GM18508 (cell line): ENCODE measurements around the gene RHBDL2.
"Not testable (repeated sequence)": the region's sequence is repeated elsewhere in the genome, so short reads cannot be mapped to it uniquely, and the experiment has no call there.

Source experiments
- ATAC-seq: cut with Tn5 transposase; IDR thresholded peaks from one replicate; pipeline ENCODE4 v1.9.1; 2021; ENCODE audit warnings: moderate number of reproducible peaks; ENCODE audit not compliant: insufficient read depth, unreplicated experiment

RHBDL2 gene

DNA sequence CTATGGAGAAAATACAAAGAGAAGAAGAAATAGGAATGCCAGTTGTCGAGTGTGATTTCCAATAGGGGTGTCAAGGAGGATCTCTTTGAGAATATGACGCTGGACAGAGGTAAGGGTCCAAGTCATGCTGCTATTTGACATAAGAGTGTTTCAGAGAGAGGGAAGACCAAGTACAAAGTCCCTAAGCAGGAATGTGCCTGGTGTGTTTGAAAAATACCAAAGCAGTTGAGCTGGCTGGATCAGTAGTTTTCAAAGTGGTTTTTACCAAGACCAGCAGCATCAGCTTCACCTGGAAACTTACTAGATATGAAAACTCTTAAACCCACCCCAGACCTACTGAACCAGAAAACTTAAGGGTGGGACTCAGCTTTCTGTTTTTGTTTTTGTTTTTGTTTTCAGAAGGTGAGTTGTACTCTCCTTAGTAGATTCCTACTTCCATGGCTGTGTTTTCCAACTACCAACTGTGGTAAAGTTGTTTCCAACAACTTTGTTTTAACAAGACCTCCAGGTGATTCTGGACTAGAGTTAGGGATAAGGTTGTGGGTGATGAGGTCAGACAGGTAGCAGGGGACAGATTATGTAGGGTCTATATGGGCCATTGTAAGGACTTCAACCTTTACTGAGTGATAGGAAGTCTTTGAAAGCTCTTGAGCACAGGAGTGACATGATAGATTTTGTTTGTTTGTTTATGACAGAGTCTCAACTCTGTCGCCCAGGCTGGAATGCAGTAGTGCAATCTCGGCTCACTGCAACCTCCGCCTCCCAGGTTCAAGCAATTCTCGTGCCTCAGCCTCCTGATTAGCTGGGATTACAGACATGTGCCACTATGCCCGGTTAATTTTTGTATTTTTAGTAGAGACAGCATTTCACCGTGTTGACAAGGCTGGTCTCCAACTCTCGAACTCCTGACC is 53.0 kb downstream of the RHBDL2 start:
- no peak for ATAC-seq

DNA sequence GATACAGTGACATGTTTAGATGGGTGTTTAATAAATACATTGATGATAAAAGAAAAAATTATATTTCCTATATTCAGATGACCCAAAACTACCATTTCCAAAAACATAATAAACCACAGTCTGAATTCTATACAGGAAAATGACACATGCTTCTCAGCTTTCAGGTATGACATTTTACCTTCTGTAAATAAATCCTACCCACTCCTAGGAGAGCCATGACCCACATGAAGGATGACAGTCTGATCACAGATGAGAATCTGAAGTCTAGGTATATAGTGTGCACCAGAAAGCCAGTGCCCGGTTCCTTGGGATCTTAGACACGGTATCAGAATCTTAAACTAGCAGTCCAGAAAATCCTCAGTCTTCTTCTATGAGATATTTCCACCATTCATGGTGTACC is 56.5 kb downstream of the RHBDL2 start:
- no peak for ATAC-seq

DNA sequence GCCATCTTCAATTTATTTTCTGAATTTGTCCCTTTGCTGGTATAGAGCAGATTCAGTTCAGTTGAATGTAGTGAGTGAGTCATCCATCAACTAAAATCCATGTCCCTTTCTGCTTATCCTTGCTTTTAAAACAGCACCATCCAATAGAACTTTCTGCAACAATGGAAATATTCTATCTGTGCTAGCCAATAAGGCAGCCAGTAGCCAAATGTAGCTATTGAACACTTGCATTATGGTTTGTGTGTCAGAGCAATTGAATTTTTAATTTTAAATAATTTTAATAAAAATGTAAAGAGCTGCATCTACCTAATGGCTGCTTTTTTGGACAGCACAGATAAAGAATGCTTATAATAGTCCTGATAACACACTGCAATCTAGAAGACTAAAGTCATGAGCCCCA is 60.1 kb downstream of the RHBDL2 start, which contains the start of gene GJA9:
Gene GJA9 (minus strand): TSS at position 101 of the 400 bp plus-strand sequence. CDS start 5,489 bp downstream, outside the sequence.
- no peak for ATAC-seq

DNA sequence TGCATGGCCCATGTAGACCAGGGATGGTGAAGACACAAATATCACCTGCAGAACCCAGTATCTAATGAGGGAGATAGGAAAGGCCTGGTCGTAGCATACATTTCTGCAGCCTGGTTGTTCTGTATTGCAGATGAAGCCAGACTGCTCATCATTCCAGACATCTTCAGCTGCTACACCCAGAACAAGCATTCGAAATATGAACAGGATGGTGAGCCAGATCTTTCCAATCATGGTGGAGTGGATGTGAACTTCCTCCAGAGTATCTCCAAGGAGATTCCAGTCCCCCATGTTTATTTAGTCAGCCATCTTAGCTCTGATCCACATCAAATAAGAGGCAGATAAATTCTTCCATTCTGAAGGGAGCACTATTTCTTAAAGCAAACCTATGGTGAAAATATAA is 65.8 kb downstream of the RHBDL2 start:
- no peak for ATAC-seq

DNA sequence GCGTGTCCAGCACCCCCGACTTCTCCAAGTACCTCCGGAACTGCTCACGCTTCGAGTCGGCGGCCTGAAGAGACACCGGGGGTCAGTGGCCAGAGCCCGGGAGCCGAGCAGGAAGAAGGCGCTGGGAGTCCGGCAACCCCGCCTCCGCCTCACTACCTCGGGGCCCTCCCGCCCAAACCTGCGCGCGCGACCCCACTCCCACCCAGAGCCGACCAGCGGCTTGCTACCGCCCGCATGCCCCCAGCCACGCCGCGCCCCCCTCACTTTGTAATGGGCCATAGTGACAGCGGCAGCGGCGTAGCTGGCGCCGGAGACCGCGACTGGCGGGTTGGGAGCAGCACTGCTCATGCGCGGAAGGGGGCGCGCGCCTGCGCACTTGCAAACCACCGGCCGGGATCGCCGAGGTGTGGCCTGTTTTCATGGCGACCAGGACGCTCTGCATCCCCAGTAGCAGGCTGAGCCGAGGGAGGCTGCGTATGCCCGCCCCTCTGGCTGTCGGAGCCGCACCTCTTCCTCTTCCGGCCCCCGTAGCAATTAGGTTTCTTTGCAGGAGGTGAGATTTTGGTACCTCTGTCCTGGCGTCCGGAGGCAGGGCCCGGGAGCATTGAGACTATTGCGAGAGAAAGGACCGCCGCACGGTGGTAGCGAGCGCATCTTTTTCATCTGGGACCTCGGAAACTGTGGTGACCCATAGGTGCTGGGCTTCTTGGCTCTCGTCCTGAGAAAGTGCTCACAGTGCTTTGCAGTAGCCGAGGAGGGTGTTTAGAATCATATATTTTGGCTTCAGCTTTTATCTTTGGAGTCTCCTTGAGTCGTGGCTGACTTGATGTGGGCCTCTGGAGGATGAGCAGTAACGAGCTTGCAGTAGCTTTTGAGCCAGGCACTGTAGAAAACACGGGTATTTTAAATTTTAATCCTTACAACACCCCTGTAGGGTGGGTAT is 68.3 kb downstream of the RHBDL2 start, which contains the start of gene MYCBP:
Gene MYCBP (minus strand): TSS at position 322 of the 943 bp plus-strand sequence. CDS start 43 bp downstream, at position 279.
- peak; percentile 72 for ATAC-seq

DNA sequence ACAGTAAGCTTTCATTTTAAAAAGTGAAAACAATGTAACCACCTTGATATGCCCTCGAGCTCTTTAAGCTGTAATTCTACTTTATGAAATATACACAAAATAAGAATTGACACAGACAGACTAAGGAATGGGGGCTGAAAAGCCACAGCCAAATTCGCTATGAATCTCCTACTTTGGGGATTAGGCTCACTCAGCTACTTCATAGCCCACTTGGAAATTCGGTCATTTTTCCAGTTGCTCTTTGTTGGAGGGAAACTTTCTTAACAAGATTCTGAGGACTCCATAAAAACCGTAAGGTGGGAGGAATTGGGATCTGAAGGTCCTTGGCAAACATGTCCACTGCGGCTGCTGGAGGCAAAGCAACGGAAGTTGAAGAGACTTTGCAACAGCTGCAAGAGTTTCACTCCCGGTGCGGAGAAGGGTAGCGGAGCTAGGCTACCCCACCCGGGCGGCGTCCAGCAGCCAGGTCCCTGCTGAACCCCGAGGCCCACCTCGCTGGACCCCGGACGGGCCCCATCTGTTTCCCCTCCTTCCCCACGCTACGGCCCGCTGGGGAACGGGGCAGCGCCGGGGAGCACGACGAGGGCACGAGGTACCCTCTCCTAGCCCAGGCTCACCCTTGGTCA is 69.1 kb downstream of the RHBDL2 start:
- peak; percentile 5 for ATAC-seq

DNA sequence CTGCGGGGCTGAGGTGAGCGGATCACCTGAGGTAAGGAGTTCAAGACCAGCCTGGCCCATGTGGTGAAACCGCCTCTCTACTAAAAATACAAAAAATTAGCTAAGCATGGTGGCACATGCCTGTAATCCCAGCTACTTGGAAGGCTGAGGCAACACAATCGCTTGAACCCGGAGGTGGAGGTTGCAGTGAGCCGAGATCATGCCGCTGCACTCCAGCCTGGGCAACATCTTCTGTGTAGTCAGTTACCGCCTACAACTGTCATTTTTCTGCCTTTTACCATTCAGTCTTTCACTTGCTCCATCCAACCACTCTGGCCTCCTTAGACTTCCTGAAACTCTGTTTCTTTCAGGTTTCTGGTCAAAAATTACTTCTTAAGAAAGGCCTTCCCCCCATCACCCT is 70.6 kb downstream of the RHBDL2 start:
- ATAC-seq: no peak

DNA sequence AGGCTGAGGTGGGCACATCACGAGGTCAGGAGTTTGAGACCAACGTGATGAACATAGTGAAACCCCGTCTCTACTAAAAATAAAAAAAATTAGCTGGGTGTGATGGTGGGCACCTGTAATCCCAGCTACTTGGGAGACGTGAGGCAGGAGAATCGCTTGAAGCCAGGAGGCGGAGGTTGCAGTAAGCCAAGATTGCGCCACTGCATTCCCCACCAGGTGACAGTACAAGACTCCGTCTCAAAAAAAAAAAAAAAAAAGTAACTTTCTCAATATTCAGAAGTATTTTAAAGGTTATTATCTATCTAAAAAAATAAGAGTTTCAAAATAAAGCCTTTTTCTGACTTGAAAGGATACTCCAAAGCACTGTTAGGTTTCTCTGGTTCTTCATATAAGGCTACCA is 74.4 kb downstream of the RHBDL2 start:
- no peak for ATAC-seq

DNA sequence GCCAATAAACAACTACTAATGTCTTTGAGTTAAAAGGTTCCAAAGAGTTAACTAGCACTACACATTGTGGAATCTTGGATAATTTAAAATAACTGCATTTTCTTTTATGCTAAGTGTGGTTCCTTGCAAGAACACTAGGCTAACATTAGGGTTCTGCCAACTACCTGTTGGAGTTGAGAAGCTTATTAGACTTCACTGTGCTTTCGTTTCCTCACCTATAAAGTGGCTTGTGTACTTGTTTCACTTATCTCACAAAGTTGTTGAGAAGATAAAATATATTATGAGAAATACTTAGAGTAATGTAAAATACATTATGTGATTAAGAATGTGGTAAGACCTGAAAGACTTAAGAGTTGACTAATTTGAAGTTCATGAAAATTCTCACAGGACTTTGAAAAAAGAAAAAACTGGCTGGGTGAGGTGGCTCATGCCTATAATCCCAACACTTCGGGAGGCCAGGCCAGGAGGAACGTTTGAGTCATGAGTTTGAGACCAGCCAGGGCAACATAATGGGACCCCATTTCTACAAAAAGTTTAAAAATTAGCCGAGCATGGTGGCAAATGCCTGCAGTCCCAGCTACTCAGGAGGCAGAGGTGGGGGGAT is 76.4 kb downstream of the RHBDL2 start:
- ATAC-seq: no peak

DNA sequence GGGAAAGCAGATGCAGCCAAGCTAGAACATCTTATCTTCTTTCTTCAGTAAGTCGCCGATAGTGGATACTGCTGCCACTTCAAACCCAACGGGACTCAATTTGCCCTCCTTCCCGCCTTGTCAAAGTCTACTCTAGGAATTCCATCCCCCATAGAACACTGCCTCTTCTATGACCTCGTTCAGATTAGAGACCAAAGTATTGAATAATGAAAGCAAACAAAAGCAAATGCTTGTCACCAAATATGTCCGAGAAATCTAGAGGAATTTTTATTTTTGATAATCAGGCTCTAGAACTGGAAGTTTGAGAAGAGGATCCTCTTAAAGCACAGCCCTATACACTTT is 81.2 kb downstream of the RHBDL2 start:
- no peak for ATAC-seq

DNA sequence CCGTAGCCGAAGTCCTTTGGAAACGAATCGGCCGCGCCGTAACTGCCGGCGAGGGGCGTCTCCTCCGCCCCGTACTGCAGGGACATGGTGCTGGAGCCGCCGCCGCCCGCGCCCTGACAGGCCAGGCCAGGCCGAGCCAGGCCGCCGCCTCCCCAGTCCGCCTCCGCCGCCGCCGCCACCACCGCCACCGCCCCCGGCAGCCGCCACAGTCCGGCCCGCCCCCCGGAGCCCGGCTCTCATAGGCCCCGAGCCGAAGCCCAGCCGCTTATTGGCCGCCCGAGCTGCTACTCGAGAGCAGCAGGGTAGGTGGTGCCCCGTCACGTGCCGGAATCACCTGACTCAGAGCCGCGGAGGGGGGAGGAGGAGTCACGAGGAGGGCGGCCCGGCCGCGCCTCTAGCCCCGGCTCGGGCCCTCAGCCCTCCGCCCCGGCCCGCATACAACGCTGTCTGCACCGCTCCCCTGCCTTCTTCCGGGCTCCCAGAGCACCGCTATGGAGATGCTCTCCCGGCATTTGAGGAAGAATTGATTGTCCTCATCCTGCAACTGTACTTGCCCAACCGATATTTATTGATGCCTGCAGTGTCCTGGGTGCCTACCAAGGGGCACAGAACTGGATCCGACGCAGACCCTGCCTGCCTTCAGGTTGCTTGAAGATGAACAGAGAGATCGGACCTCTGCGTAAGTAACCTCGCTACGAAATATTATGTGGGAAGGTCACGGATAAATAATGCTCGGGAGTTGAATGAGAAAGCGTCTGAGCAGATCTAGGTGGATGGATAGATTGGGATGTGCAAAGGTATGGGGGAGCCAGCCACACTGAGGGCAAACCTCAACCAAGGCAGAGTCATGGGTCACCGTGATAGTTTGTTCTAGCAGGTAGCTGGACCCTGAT is 81.8 kb downstream of the RHBDL2 start, which contains the start of gene RRAGC:
Gene RRAGC (minus strand): TSS at position 212 of the 893 bp plus-strand sequence. CDS start 126 bp downstream, at position 86.
- peak; percentile 48 for ATAC-seq

DNA sequence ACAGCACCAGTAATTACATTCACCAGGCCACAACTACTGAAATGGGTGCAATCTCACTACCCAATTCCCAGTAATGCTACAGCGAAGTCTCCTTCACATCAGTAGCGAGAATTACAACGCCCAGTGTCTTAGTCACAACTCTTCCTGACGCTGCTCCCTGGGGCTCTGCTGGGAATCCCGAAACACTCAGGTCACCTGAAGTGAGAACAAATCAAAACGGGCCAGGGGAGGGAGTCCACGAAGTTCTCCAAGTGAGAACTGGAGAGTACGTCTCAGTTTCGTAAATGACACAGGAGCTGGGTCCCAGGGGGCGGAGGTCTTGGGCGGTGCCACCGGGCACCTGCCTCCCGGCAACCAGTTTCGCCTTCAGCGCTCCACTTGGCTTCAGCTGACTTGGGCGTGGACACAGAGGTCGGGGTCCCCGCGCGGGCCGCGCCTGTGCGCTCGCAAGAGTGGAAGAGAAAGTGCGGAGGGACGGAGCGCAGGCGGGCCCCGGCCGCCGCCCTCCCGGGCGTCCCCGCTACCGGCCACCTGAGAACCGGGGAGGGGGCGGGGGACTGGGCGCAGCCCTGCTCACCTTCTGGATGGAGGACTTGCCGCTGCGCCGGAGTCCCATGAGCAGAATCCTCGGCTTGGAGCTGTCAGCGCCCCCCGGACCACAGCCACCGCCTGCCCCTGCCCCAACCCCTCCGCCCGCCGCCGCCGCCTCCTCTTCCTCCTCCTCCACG is 82.6 kb downstream of the RHBDL2 start:
- ATAC-seq: no peak

DNA sequence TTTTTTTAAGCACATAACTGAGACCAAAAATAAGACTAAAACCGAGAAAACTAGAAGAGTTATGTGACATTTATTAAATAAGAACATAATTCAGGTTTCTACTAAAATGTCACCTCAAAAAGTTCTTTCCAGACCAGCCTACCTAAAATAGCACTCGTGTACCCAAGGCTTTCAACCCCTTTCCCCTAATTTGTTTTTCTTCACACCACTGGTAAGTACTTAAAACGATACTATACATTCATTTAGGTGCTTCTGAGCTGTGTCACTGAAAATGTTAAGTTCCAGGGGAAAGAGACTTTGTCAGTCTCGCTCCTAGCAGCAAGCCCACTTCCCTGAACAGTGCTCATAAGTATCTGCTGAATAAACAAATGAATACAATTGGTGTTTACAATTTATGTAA is 88.8 kb downstream of the RHBDL2 start:
- ATAC-seq: no peak

DNA sequence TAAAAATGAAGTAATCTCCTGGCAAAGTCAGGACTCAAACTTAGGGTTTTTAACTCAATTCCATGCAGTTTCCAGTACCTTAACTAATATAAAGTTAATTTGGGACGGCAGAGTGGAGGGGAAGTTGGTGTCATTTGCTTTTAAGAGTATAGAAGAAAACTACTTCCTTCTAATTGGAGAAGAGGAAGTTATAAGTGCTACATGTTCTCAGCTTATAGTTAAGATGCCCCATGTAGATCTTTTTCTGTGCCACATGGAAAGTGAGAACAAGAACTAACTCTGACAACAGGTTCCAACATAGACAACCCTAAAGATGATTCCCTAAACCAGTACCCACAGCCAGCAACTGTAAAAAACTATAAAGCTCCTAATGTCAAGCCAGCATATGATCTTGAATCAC is 93.6 kb downstream of the RHBDL2 start:
- no peak for ATAC-seq

DNA sequence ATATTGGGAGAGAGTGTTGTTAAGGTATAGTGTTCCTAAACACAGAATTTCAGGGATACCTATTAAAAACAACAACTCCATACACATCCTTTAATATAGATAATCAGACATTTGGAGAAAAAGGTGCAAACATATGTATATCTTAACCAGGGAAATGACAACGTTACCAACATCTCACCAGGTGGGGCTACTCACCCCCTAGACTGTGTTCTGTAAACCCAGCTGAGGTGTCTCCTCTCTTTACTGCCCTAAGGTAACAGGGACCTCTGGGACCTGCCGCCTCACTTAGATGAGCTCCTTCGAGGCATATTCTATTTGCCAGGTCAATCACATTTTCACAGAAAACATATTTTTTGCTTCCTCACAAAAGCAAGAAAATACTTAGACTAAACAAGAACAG is 95.4 kb downstream of the RHBDL2 start:
- ATAC-seq: no peak

DNA sequence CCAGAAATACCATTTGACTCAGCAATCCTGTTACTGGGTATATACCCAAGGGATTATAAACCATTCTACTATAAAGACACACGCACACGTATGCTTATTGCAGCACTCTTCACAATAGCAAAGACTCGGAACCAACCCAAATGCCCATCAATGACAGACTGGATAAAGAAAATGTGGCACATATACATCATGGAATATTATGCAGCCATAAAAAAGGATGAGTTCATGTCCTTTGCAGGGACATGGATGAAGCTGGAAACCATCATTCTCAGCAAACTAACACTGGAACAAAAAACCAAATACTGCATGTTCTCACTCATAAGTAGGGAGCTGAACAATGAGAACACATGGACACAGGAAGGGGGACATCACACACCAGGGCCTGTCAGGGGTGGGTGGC is 96.5 kb downstream of the RHBDL2 start:
- not testable (repeated sequence) for ATAC-seq

DNA sequence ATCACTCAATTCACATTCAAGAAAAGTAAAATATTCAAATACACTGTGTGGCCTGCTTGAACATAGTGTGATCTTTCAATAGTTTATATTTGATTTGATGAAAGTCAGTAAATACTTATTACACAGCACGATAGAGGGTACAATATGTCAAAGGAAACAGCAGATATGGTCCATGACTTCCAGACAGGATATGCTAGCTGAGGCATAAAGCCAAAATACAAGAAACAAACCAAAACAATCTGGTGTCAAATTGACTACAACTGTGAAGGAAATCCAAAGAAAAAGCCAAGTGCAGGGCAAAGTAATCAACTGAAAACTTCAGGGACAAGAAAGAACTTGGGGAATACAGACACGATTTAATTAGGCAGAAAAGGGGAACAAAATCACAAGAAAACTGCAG is 101.3 kb downstream of the RHBDL2 start:
- no peak for ATAC-seq

DNA sequence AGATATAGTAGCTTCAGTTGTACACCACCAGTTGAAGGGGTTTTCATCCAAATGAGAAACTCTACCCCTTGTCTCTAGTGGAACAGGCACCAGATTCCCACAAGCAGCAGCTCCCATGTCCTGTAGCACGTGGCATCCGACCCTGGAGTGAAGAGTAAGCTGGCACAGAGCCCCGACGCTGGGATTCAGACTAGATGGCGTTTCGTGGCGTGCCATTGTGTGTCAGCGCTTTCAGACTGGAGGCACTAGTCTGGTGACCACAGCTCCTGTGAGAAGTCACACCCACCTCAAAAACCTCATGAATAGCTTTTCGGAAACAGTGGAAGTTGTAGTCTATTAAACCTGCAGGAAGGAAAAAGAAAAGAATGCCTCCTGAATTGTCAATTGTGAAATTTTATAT is 102.3 kb downstream of the RHBDL2 start:
- ATAC-seq: no peak
